GM21360 (cell line): ENCODE measurements around the gene ARHGAP23.
"Not testable (repeated sequence)": the region's sequence is repeated elsewhere in the genome, so short reads cannot be mapped to it uniquely, and the experiment has no call there.

Experiments used
- ATAC-seq: cut with Tn5 transposase; IDR thresholded peaks from one replicate; pipeline ENCODE4 v1.9.1; 2021; ENCODE audit warnings: mild to moderate bottlenecking, moderate library complexity; ENCODE audit not compliant: unreplicated experiment

Gene ARHGAP23

DNA sequence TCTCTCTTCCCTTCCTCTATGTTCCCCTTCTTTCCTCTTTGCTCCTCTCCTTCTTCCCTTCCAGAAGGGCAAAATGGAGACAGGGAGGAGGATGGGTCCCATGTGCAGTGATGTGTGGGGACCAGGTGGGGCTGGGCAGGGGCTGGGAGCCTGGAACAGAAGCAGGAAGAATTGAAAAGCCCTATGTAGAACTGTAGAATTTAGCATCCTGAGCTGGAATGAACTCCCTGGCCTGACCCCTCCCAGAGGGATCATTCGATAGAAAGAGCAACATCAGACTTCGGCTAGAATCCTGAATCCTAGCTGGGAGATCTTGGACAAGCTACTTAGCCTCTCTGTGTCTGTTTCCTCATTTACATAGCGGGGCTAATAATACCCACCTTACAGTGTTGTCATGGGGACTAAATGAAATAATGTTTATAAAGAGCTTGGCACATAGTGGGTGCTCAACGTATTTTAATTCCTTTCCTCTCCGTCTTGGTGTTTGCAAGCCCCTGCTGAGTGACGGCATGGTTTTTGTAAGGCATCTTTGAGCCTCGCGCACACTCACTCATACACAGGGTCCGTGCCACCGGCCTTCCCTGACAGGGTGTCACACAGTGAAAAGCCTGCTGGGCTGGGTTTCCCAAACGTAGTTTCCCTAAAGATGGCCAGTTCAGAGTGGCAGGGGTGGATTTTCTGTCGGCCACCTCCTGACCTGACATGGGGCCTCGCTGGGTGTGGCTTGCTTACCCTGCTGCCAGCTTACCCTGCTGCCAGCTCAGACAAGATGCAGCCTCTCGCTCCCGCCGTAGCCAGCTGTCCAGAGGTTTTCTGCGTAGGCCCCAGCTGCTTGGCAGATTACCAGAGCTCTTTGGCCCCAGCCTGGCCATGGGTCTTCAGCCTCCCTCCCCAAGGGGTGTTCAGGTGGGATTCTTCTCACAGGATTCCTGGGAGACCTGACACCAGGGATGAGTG is 6.1 kb upstream of the ARHGAP23 start:
- no peak for ATAC-seq

DNA sequence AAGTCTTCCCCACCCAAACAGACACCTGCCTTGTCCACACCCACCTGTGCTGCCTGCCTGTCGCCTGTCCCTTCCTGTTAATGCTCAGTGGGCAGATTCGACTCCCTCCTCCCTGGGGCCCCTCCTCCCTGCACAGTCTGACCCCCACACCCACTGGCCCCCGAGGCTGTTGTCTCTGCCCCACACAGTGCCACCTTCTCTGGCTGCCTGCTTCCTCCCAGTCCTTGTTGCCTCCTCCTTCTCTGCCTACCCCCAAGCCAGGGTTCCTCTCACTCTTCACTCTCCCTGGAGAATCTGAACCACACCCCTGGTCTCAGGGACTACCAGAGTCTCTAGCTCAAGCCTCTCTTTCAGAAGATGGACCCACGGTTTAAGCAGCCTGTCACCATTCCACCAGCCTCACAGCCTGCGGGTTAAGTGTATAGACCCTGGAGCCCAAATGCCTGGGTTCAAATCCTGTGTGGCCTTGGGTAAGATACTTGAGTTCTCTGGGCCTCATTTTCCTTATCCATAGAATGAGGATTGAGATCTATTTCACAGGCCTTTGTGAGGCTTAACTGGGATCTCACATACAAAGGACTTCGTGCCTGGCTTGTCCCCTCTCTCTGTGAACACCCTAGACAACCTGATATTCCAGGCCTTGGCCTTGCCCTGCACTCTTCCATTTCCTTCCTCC is 3.8 kb upstream of the ARHGAP23 start:
- no peak for ATAC-seq

DNA sequence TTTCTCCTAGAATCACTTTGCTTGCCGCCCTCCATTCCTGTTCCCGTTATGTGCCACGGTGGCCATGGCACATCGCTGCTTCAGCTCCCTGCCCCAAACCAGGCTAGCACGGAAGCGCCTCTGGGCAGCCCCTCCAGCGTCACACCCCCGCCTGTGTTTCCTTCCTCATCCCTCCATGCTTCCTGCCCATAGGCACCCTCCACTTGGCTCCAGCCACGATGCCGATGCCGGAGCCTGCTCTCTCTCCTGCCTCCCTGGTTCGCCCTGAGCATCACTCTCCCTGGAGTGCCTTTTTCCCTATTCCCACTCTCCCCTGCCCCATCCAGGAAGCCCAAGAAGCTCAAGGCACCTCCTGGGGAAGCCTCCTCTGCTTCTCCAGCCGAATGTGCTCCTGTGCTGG is 3.2 kb upstream of the ARHGAP23 start:
- ATAC-seq: no peak

- no peak for ATAC-seq
These were observed 2.5 kb upstream of the ARHGAP23 start for GRCh38 chr17:38425744-38426143.

GRCh38 chr17:38426441-38426840 is 1.8 kb upstream of the ARHGAP23 start:
- no peak for ATAC-seq

- ATAC-seq: no peak
These were observed 909 bp upstream of the ARHGAP23 start for GRCh38 chr17:38427160-38427949.

GRCh38 chr17:38428643-38429371 is 543 bp downstream of the ARHGAP23 start:
- ATAC-seq: no peak

DNA sequence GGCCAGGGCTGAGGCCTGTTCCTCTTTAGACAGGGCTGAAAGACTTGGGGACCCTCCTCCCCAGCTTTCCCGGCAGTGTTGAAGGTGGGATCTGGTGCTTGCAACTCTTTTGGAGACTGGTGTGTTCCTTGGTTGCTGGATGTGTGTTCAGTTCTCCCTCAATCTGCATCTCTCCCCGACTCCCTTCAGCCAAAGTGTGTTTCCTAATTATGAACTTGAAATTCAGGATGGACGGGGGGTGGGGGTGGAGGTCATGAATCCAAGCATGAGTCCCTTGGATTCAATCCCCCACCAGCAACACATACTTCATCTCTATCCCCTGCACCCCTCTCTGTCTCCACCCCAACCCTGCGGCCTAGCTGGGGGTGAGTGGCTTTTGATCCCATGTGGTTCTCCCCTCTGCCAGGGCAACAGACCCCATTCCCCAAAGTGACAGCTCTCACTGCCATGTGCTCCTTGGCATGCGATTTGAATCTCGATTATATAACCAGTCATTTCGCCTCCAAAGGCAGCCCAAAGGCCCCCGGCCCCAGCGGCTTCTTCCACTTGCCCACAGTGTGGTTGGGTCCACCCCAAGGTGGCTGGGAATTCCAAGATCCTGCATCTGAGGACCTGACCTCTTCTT is 1.3 kb downstream of the ARHGAP23 start:
- no peak for ATAC-seq

DNA sequence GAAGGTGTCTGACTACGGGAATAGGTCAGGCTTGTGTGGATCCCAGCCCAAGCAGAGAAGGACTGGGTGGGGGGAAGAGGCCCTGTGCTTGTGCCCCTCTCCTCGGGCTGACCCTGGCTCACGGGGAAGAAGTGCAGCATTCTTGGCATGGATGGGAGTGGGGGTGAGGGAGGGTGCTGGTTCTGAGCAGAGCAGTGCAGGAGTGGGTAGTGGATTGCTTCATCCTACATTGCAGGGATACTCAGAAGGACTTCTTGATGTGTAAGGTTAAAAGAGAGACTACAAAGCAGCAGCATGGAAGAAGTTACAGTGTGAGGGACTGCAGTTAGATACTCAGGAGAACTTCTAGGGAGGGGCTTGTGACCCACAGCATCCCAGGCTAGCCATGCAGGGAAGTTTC is 2.1 kb downstream of the ARHGAP23 start:
- ATAC-seq: no peak

- no peak for ATAC-seq
These were observed 2.6 kb downstream of the ARHGAP23 start for GRCh38 chr17:38430822-38431221.

DNA sequence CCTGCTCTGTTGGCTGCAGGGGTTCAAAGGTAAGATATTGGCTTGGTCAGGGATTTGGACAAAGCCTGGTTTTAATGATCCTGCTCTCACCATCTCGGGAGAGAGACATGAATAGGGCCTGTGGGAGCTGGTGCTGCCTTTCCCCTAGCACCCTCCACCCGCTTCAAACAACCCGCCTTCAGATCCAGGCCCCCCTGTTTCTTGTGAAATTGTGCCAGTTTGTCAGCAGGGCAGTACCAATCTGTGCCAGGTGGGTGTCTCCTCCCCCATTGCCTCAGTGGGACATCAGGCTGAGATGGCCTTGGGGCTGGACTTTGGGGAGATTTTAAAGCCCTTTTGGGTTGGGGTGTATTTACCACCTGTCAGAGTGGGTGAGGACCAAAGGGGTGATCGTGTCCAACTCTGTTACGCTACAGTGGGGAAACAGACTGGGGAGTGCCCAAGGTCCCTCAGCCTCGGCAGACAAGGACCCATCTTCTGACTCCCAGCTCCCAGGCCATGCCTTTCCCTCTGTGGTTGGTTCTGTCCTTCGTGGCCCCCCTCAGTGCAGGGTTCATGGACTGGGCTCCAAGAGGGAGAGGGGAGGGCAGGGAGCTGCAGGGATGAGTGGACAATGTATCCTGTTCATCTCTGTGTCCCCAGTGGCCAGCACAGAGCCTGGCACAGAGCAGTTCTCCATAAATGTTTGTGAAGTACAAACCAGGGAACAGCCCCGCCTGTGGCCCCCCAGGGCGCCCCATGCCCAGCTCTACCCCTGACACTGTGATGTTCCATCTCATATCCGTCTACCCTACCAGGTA is 3.3 kb downstream of the ARHGAP23 start:
- no peak for ATAC-seq

GRCh38 chr17:38434178-38434665 is 6.0 kb downstream of the ARHGAP23 start:
- no peak for ATAC-seq

GRCh38 chr17:38435795-38436194 is 7.5 kb downstream of the ARHGAP23 start:
- ATAC-seq: no peak

DNA sequence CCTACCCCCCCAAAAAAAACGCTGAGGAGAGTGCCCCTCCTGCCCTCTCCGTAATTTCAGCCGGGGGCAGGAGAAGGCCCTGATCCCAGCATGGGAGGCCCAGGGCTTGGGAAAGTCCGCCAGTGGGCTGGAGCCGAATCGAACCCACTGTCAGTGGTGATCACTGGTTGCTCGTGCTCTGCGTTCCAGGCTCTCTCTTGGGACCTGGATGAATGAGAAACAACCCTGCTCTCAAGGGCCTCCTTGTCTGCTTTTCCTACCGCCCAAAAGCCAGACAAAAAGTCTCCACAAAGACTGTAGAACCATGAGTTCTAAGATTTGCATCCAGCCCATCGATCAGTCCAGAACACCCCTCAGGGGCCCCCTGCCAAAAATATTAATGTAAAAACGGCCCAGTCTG is 8.1 kb downstream of the ARHGAP23 start:
- ATAC-seq: no peak

- not testable (repeated sequence) for ATAC-seq
These were observed 9.0 kb downstream of the ARHGAP23 start for GRCh38 chr17:38437313-38437712.

- no peak for ATAC-seq
These were observed 11.2 kb downstream of the ARHGAP23 start for GRCh38 chr17:38439436-38439835.

GRCh38 chr17:38440614-38441397 is 12.5 kb downstream of the ARHGAP23 start:
- no peak for ATAC-seq

GRCh38 chr17:38441429-38442061 is 13.3 kb downstream of the ARHGAP23 start:
- no peak for ATAC-seq
